Left ventricle myocardium inferior (tissue), 1 donor: ENCODE data around the gene STAT5B. TPM values are rescaled to one million over a fixed set of nuclear protein-coding genes. Genes with fewer than 3 reads are reported as not detected.

Experiments used
- DNase-seq: peaks from one replicate; pipeline ENCODE4 v3.0.0-alpha.2; 2020
- H3K27ac ChIP-seq: fragments of 200-600 bp; replicated peaks from 2 replicates; pipeline ENCODE4 v1.8.0; 2021
- H3K27me3 ChIP-seq: fragments of 200-600 bp; 2 replicates; pipeline ENCODE4 v1.8.0; 2021; ENCODE audit warnings: low read depth
- H3K36me3 ChIP-seq: fragments of 200-600 bp; 2 replicates; pipeline ENCODE4 v1.8.0; 2021
- H3K4me1 ChIP-seq: fragments of 200-600 bp; 2 replicates; pipeline ENCODE4 v1.8.0; 2021
- H3K4me3 ChIP-seq: fragments of 200-600 bp; 2 replicates; pipeline ENCODE4 v1.8.0; 2021; ENCODE audit warnings: mild to moderate bottlenecking, moderate library complexity
- H3K9me3 ChIP-seq: fragments of 200-600 bp; replicated peaks from 2 replicates; pipeline ENCODE4 v1.8.0; 2021
- intact Hi-C: fragments of 100-400 bp; cut with micrococcal nuclease; formaldehyde crosslinking; loops from one replicate; pipeline ENCODE4 v1.11.0; 2022
- total RNA-seq: library from RNA; stranded (reverse); fragmentation: NEBNext Ultra II Directional; extraction: Animal tissue kit (Norgen Biotek cat#: 25700); gene quantifications from one replicate; pipeline ENCODE4 v1.2.1, GENCODE V29; 2021
- TF ChIP-seq, protein P1 (sequence below): fragments of 200-600 bp; IDR thresholded peaks from 2 replicates; pipeline ENCODE4 v1.8.0; 2021; ENCODE audit warnings: antibody characterized with exemption, mild to moderate bottlenecking, borderline replicate concordance
- donor health status: DM: no; HTN: yes; CAD: no; lungs with severe emphysema.

The STAT5B gene
- total RNA-seq, 1 donor from 2014 or later = 30.7 TPM

DNA sequence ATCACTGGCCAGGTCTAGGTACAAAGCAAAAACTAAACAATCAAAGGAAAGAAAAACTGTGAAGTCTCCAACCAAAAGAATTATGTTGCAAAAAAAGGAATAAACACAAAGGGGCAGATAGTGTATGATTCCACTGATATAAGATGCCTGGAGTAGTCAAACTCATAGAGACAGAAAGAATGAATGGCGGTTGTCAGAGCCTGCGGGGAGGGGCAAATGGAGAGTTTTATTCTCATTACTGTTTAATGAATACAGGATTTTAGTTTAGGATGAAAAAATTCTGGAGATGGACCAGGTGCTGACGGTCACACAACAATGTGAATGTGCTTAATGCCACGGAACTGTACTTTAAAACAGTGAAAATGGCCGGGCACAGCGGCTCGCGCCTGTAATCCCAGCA lies 20.7 kb downstream of the STAT5B start:
- Histone ChIP-seq H3K9me3 (no peaks in the 10 kb centered on the region), H3K27ac (no peak overlapping the region), H3K4me3 (no peak overlapping the region), H3K36me3 (no peaks in the 10 kb centered on the region), H3K27me3 (no peaks in the 10 kb centered on the region), H3K4me1 (peaks cover 30% of the 10 kb centered on the region)
- intact Hi-C loops = no loop called here
- no peak for DNase-seq
- TF ChIP-seq, protein P1, sequence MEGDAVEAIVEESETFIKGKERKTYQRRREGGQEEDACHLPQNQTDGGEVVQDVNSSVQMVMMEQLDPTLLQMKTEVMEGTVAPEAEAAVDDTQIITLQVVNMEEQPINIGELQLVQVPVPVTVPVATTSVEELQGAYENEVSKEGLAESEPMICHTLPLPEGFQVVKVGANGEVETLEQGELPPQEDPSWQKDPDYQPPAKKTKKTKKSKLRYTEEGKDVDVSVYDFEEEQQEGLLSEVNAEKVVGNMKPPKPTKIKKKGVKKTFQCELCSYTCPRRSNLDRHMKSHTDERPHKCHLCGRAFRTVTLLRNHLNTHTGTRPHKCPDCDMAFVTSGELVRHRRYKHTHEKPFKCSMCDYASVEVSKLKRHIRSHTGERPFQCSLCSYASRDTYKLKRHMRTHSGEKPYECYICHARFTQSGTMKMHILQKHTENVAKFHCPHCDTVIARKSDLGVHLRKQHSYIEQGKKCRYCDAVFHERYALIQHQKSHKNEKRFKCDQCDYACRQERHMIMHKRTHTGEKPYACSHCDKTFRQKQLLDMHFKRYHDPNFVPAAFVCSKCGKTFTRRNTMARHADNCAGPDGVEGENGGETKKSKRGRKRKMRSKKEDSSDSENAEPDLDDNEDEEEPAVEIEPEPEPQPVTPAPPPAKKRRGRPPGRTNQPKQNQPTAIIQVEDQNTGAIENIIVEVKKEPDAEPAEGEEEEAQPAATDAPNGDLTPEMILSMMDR = no peak

DNA sequence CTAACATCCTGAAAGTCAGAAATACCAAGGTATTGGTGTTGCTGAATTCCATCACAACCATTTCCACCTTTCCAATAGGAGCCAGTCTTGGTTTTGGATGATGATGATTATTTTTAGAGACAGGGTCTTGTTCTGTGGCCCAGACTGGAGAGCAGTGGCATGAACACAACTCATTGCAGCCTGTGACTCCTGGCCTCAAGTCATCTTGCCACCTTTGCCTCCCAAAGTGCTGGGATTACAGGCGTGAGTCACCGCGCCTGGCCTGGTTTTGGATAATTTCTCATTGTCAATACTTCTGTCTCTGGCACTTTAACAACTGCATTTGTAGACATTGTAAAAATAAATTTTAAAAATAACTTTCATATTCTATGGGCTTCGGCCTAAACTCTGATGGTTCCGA lies 22.6 kb downstream of the STAT5B start:
- Histone ChIP-seq H3K36me3 (no peaks in the 10 kb centered on the region), H3K4me1 (peaks cover 43% of the 10 kb centered on the region), H3K9me3 (no peaks in the 10 kb centered on the region), H3K4me3 (no peak overlapping the region), H3K27ac (no peak overlapping the region), H3K27me3 (no peaks in the 10 kb centered on the region)
- no peak for DNase-seq
- intact Hi-C loops = no loop called here
- TF ChIP-seq, protein P1 = no peak

DNA sequence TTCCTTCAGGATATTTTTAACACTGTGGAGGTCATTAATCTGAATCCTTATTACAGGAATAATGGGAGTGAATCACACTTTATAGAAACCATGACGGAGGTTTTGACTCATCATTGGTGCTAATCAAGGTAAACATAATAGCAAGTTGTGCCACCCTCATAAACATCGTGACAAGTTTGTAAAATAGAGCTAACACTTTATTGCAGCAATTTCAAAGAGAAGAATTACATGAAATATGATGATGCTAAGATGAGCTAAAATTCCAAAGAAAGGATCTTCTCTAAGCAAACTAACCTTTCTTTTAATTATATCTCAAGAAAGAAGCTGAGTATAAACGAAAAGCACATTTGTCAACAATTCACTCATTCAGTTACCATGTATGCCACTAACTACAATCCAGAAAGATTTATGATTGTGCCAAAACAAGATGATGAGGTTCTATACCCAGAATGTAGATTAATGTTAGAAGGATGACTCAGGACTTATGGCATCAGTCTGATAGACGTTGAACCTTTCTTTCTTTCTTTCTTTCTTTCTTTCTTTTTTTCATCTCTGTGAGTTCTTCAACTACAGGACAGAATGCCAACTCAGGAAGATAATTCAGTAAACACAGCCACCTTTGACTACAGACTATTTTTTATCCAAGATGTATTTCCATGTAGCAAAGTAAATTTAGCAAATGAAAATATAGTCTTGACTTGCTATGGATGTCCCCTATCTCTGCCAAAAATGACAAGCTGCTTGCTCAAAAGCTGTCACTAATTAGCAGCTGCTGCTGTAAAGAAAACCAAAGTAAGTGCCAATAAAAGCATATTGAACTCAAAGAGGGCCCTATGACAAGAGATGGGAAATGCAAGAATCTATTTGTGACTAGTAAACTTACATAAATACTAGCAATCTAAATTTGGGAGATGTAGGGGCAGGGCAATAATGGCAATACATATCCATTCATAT lies 23.3 kb downstream of the STAT5B start:
- H3K4me1 ChIP-seq = peaks cover 49% of the 10 kb centered on the region
- no peak for DNase-seq
- intact Hi-C loops = no loop called here
- H3K36me3 ChIP-seq = no peaks in the 10 kb centered on the region
- H3K4me3 ChIP-seq = no peak overlapping the region
- H3K27me3 ChIP-seq = no peaks in the 10 kb centered on the region
- H3K27ac ChIP-seq = no peak overlapping the region
- TF ChIP-seq, protein P1 = no peak
- H3K9me3 ChIP-seq = no peaks in the 10 kb centered on the region

DNA sequence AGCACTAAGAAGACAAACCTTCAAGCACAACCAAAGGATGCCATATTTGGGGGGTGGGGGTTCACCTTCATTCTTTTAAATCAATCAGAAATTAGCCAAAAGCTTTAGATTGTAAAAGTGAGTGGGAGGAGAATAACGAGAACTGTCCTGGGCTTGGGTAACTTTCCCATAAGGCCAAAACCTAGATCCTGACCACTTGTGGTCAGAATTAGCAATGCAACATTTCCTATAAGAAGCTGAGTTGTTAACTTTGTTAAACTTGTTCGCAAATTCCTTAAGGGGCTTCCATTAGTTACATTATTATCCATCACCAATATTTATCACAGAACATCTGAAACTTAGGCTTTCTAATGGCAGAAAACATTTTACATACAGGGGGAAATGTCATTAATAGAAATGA lies 25.1 kb downstream of the STAT5B start:
- H3K36me3 ChIP-seq = no peaks in the 10 kb centered on the region
- peaks cover 61% of the 10 kb centered on the region for H3K4me1 ChIP-seq
- no peaks in the 10 kb centered on the region for H3K9me3 ChIP-seq
- no peak for DNase-seq
- no peaks in the 10 kb centered on the region for H3K27me3 ChIP-seq
- intact Hi-C loops = no loop called here
- H3K27ac ChIP-seq = no peak overlapping the region
- no peak overlapping the region for H3K4me3 ChIP-seq
- TF ChIP-seq, protein P1 = peak; percentile 44

DNA sequence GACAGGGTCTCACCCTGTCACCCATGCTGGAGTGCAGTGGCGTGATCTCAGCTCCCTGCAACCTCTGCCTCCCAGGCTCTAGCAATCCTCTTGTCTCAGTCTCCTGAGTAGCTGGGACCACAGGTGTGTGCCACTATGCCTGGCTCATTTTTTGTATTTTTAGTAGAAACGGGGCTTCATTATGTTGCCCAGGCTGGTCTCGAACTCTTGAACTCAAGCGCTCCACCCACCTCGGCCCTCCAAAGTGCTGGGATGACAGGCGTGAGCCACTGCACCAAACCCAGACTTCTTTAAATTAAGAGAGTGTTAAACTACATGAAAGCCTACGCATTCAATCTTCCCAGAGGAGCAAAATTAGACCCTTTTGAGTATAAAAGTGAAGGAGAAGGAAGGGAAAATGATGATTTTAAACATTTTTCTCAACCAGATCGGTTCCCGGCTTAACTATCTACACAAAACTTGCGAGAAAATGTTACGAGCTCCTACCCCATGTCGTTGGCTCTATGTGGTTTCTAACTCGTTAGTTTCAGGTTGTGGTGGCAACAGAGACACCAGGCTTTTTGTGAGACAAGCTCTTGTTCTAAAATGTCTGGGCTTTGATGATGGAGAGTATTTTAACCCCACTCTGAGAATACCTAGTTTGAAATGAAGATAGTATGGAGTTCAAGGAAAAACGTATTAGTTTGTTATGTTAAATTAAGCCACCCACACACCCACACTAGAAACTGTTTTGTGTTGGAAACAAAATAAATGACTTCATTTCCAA lies 26.3 kb downstream of the STAT5B start:
- TF ChIP-seq, protein P1 = no peak
- no peaks in the 10 kb centered on the region for H3K36me3 ChIP-seq
- no peak for DNase-seq
- H3K4me1 ChIP-seq = peaks cover 55% of the 10 kb centered on the region
- intact Hi-C loops = no loop called here
- H3K4me3 ChIP-seq = no peak overlapping the region
- H3K27me3 ChIP-seq = no peaks in the 10 kb centered on the region
- no peaks in the 10 kb centered on the region for H3K9me3 ChIP-seq
- H3K27ac ChIP-seq = peak overlapping the region; percentile 88
